GM12878 (cell line): Measurements from ENCODE around the gene EVA1A.
"Not testable (repeated sequence)": the region's sequence is repeated elsewhere in the genome, so short reads cannot be mapped to it uniquely, and the experiment has no call there.

ENCODE experiments used
- MXI1 ChIP-seq: fragments of 150-350 bp; IDR thresholded peaks from 2 replicates; pipeline ENCODE4 v1.6.1; 2011; ENCODE audit warnings: low read depth, mild to moderate bottlenecking, inconsistent platforms, low read length, improper control_type of control experiment
- TF ChIP-seq, protein P1 (sequence below): IDR thresholded peaks from 2 replicates; pipeline ENCODE4 v1.6.1; 2012; ENCODE audit warnings: mild to moderate bottlenecking, low read depth, low read length

DNA sequence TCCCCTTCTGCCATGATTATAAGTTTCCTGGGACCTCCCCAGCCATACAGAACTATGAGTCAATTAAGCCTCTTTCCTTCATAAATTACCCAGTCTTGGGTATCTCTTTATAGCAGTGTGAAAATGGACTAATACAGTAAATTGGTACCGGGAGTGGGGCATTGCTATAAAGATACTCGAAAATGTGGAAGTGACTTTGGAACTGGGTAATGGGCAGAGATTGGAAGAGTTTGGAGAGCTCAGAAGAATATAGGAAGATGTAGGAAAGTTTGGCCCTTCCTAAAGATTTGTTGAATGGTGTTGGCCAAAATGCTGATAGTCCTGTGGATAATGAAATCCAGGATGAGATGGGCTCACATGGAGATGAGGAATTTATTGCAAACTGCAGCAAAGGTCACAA lies 74.0 kb downstream of the EVA1A start:
- TF ChIP-seq, protein P1, sequence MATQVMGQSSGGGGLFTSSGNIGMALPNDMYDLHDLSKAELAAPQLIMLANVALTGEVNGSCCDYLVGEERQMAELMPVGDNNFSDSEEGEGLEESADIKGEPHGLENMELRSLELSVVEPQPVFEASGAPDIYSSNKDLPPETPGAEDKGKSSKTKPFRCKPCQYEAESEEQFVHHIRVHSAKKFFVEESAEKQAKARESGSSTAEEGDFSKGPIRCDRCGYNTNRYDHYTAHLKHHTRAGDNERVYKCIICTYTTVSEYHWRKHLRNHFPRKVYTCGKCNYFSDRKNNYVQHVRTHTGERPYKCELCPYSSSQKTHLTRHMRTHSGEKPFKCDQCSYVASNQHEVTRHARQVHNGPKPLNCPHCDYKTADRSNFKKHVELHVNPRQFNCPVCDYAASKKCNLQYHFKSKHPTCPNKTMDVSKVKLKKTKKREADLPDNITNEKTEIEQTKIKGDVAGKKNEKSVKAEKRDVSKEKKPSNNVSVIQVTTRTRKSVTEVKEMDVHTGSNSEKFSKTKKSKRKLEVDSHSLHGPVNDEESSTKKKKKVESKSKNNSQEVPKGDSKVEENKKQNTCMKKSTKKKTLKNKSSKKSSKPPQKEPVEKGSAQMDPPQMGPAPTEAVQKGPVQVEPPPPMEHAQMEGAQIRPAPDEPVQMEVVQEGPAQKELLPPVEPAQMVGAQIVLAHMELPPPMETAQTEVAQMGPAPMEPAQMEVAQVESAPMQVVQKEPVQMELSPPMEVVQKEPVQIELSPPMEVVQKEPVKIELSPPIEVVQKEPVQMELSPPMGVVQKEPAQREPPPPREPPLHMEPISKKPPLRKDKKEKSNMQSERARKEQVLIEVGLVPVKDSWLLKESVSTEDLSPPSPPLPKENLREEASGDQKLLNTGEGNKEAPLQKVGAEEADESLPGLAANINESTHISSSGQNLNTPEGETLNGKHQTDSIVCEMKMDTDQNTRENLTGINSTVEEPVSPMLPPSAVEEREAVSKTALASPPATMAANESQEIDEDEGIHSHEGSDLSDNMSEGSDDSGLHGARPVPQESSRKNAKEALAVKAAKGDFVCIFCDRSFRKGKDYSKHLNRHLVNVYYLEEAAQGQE = not testable (repeated sequence)
- not testable (repeated sequence) for TF ChIP-seq MXI1
